Peyer's patch (tissue), 4 donors: ENCODE results near the gene HPD.

Source experiments
- POLR2A ChIP-seq, 2 donors: fragments of 450-650 bp; IDR thresholded peaks; one replicate each; pipeline ENCODE4 v1.5.1; 2017; ENCODE audit warnings: antibody characterized with exemption in 2 of 2, mild to moderate bottlenecking in 2 of 2, moderate library complexity in 2 of 2
- TF ChIP-seq, protein P1 (sequence below), 6 experiments: fragments of 450-650 bp in 4 of 6; fragments of 200-600 bp in 2 of 6; sonication (generic) in 1 of 6; IDR thresholded peaks; one replicate each; pipeline ENCODE4 v1.5.1; 2017 to 2019; ENCODE audit warnings: antibody characterized with exemption in 6 of 6, mild to moderate bottlenecking in 3 of 6, moderate library complexity in 1 of 6

DNA sequence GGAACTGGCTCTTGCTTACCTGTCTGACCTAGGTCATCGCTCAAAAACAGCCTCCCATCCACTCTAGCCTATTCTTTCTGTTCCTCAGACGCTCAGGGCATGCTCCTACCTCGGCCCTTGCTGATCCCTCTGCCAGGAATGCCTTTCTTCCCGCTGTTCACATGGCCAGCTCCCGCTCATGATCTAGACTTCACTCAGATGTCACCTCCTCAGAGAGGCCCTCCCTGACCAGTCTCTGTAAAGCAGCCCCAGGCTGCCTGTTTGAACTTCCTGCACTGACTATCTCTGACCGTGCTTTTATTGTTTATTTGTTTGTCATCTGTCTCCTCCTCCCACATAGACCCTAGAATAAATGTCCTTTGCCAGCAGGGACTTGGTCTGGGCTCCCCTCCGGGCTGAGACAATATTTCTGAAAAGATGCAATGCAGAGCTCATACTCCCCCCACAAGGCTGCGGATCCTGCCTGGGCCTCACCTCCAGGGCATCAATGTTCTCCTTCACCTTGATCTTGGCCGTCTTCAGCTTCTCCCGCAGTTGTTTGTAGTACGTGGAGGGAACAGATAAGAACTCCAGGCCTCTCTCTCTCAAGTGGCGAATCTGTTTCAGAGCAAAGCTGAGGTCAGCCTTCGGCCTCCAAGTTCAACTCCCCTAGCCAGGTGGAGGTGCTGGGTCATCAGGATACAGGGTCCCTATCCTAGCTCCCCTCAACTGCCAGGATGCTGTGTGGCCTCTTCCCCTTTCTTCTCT is 15.2 kb downstream of the HPD start:
- no peak for TF ChIP-seq POLR2A (IDR thresholded peaks at IDR 0.05)
- TF ChIP-seq, protein P1, sequence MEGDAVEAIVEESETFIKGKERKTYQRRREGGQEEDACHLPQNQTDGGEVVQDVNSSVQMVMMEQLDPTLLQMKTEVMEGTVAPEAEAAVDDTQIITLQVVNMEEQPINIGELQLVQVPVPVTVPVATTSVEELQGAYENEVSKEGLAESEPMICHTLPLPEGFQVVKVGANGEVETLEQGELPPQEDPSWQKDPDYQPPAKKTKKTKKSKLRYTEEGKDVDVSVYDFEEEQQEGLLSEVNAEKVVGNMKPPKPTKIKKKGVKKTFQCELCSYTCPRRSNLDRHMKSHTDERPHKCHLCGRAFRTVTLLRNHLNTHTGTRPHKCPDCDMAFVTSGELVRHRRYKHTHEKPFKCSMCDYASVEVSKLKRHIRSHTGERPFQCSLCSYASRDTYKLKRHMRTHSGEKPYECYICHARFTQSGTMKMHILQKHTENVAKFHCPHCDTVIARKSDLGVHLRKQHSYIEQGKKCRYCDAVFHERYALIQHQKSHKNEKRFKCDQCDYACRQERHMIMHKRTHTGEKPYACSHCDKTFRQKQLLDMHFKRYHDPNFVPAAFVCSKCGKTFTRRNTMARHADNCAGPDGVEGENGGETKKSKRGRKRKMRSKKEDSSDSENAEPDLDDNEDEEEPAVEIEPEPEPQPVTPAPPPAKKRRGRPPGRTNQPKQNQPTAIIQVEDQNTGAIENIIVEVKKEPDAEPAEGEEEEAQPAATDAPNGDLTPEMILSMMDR (IDR thresholded peaks at IDR 0.05), result no peak
